HG03103 (cell line): ENCODE measurements around the gene KLK1.
"Not testable (repeated sequence)": the region's sequence is repeated elsewhere in the genome, so short reads cannot be mapped to it uniquely, and the experiment has no call there.

Source experiments
- ATAC-seq: cut with Tn5 transposase; IDR thresholded peaks from one replicate; pipeline ENCODE4 v1.9.1; 2021; ENCODE audit warnings: low read depth; ENCODE audit not compliant: unreplicated experiment

Gene KLK1

GRCh38 chr19:50770888-50771287 is 52.7 kb downstream of the KLK1 start:
- no peak for ATAC-seq

GRCh38 chr19:50770164-50770563 is 53.4 kb downstream of the KLK1 start, which contains the start of gene GPR32:
Gene GPR32, plus strand, starts transcription at chr19:50770464. Its CDS starts 137 bp downstream, at chr19:50770601.
- ATAC-seq, result not testable (repeated sequence)
